ENCODE measurements around the gene SLC2A9. TPM values are rescaled to one million over a fixed set of nuclear protein-coding genes. Genes with fewer than 3 reads are reported as not detected.

The SLC2A9 gene
- total and polyA plus RNA-seq, 2 of the 4 experiments (the other 2 are of a cell fraction) = 0.72 to 2.1 TPM

DNA sequence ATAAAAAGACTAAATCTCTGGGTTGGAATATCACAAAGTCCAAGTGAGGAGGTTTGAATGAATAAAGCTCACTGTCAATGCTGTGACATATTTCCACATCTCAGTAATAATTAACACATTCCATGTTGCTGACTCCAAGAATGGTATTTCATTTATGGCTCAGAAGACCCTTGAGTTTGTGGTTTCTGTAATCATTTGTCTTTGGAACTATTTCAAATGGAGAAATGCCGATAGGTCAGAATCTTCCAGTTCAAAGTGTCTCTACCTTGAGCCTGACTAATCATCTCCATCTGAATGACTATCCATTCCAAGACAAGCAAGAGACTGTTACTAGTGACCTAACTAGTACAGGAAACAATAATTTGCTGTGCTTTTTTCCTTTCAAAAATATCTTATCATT is 24.2 kb upstream of the SLC2A9 start:
- H2BK15ac ChIP-seq (ENCODE audit: low read depth, low read length) = no peak overlapping the region
- no peak overlapping the region for H2BK120ac ChIP-seq (ENCODE audit: low read depth, low read length)
- no TSS peak for BruUV-seq (replicated peaks)
- H3K18ac ChIP-seq (ENCODE audit: low read depth, low read length) = no peak overlapping the region
- no peaks in the 10 kb centered on the region for H3K9me1 ChIP-seq (ENCODE audit: insufficient read depth, low read length)
- no peak overlapping the region for H2AK9ac ChIP-seq (replicated peaks; ENCODE audit: low read depth, low read length, poor library complexity)
- no peaks in the 10 kb centered on the region for H3K79me1 ChIP-seq (ENCODE audit: low read depth in 1 of 2, low read length in 2 of 2)
- no peaks in the 10 kb centered on the region for H4K20me1 ChIP-seq (ENCODE audit: insufficient read depth, low read length)
- H3K27me3 ChIP-seq (ENCODE audit: control insufficient read depth, insufficient read depth, low read length) = no peaks in the 10 kb centered on the region
- H4K8ac ChIP-seq (ENCODE audit: low read depth in 2 of 2, low read length in 2 of 2) = no peak overlapping the region
- H4K5ac ChIP-seq (ENCODE audit: low read depth, low read length) = no peak overlapping the region
- no peak overlapping the region for H3K14ac ChIP-seq (replicated peaks; ENCODE audit: low read depth, low read length)
- no peak overlapping the region for H3K4me3 ChIP-seq (ENCODE audit: insufficient read depth, low read depth, low read length)
- TF ChIP-seq MAZ (IDR thresholded peaks at IDR 0.05; ENCODE audit: borderline replicate concordance, low read depth, low read length) (no peak), POLR2A (IDR thresholded peaks at IDR 0.05; ENCODE audit: low read depth, low read length) (no peak), RCOR1 (IDR thresholded peaks at IDR 0.05; ENCODE audit: insufficient replicate concordance, low read length) (no peak), NFE2L2 (IDR thresholded peaks at IDR 0.05; ENCODE audit: low read depth, low read length) (no peak), CTCF (conservative IDR thresholded peaks at IDR 0.05; ENCODE audit: low read depth, low read length) (no peak), ELK1 (IDR thresholded peaks at IDR 0.05; ENCODE audit: borderline replicate concordance, low read depth, low read length) (no peak), MXI1 (IDR thresholded peaks at IDR 0.05; ENCODE audit: borderline replicate concordance, low read depth, low read length) (no peak), FOS (IDR thresholded peaks at IDR 0.05; ENCODE audit: low read depth, low read length) (no peak), CEBPB (IDR thresholded peaks at IDR 0.05; ENCODE audit: low read depth, low read length) (no peak), SMC3 (IDR thresholded peaks at IDR 0.05; ENCODE audit: low read depth, low read length) (no peak)
- H3K4ac ChIP-seq (ENCODE audit: low read depth, low read length) = no peak overlapping the region
- in situ Hi-C loops (cut with MboI; ENCODE audit: low sequenced_read_pairs) = no loop called here
- no peak overlapping the region for H3K23ac ChIP-seq (ENCODE audit: low read depth, low read length)
- H2BK5ac ChIP-seq (ENCODE audit: low read depth, low read length, poor library complexity, severe bottlenecking) = no peak overlapping the region
- ChIA-PET POLR2A (ENCODE audit: unreplicated experiment) (no interaction called here), CTCF (no interaction called here)
- no peak overlapping the region for H3K4me2 ChIP-seq (ENCODE audit: low read depth, low read length)
- no CpG with 5 or more reads among the region's 1 CpG for WGBS, 2 experiments (ENCODE audit: extremely low coverage in 2 of 2, insufficient read length in 1 of 2)
- DNase-seq = peak; percentile 20
- no peaks in the 10 kb centered on the region for H3K4me1 ChIP-seq (ENCODE audit: control insufficient read depth, insufficient read depth, low read length)
- H2AFZ ChIP-seq (replicated peaks; ENCODE audit: low read length, poor library complexity) = no peak overlapping the region
- intact Hi-C loops (cut with micrococcal nuclease) = loop anchor here (5.0 kb wide), 1 partner anchor 52 kb away; no protein-coding TSS in a partner anchor
- H3K36me3 ChIP-seq (ENCODE audit: control insufficient read depth, insufficient read depth, low read length) = no peaks in the 10 kb centered on the region
- H2BK20ac ChIP-seq (ENCODE audit: low read depth, low read length) = no peak overlapping the region
- dilution Hi-C loops (cut with HindIII; ENCODE audit: low sequenced_read_pairs, unreplicated experiment) = no loop called here
- no peak overlapping the region for H3K27ac ChIP-seq (ENCODE audit: insufficient read depth, low read length)
- H3K9ac ChIP-seq (ENCODE audit: low read depth, low read length) = no peak overlapping the region
- peak; percentile 57 for ATAC-seq (ENCODE audit: low read depth)
- no peak overlapping the region for H4K91ac ChIP-seq (ENCODE audit: insufficient read depth, low read depth, low read length)
- no peaks in the 10 kb centered on the region for H3K9me3 ChIP-seq (ENCODE audit: control insufficient read depth, insufficient read depth, low read length)
- no peak overlapping the region for H2AK5ac ChIP-seq (ENCODE audit: low read depth, low read length)
- no peak overlapping the region for H3K56ac ChIP-seq (ENCODE audit: extremely low read depth, insufficient read depth, low read length)
